Lung (tissue), 12 donors: ENCODE measurements around the gene CHAF1A. TPM values are rescaled to one million over a fixed set of nuclear protein-coding genes. Genes with fewer than 3 reads are reported as not detected.

Source experiments
- ATAC-seq: fragments of 200-7000 bp; cut with Tn5 transposase; one replicate; pipeline ENCODE4 v1.9.1; 2020; ENCODE audit warnings: moderate number of reproducible peaks; ENCODE audit not compliant: insufficient read depth, low FRiP score
- DNase-seq, 3 donors: peaks; one replicate each; pipeline ENCODE4 v3.0.0-alpha.2; 2013 to 2017
- H3K27ac ChIP-seq, 2 donors: one replicate each; pipeline ENCODE4 v1.5.1; 2013; ENCODE audit warnings: mild to moderate bottlenecking in 2 of 2, moderate library complexity in 2 of 2, control low read depth in 1 of 2, inconsistent platforms in 1 of 2, low read depth in 1 of 2, low read length in 1 of 2
- H3K27me3 ChIP-seq, 3 donors: one replicate each; pipeline ENCODE4 v1.5.1; 2013; ENCODE audit warnings: low read length in 2 of 3; ENCODE audit not compliant: control insufficient read depth in 3 of 3, insufficient read depth in 3 of 3
- H3K36me3 ChIP-seq, 4 donors: one replicate each; pipeline ENCODE4 v1.5.1; 2013; ENCODE audit warnings: low read length in 4 of 4, mild to moderate bottlenecking in 1 of 4, moderate library complexity in 1 of 4; ENCODE audit not compliant: control insufficient read depth in 4 of 4, insufficient read depth in 4 of 4
- H3K4me1 ChIP-seq, 5 donors: one replicate each; pipeline ENCODE4 v1.5.1; 2013; ENCODE audit warnings: low read length in 5 of 5, mild to moderate bottlenecking in 2 of 5, moderate library complexity in 1 of 5; ENCODE audit not compliant: control insufficient read depth in 5 of 5, insufficient read depth in 5 of 5
- H3K4me3 ChIP-seq: one replicate; pipeline ENCODE4 v1.5.1; 2013; ENCODE audit warnings: mild to moderate bottlenecking, control low read depth, moderate library complexity
- H3K9ac ChIP-seq, 2 donors: one replicate each; pipeline ENCODE4 v1.5.1; 2013; ENCODE audit warnings: low read length in 2 of 2, control low read depth in 1 of 2; ENCODE audit not compliant: insufficient read depth in 1 of 2
- H3K9me3 ChIP-seq, 4 donors: one replicate each; pipeline ENCODE4 v1.5.1; 2013; ENCODE audit warnings: low read length in 3 of 4, mild to moderate bottlenecking in 1 of 4, moderate library complexity in 1 of 4; ENCODE audit not compliant: control insufficient read depth in 4 of 4, insufficient read depth in 3 of 4
- CTCF ChIP-seq: IDR thresholded peaks from 2 replicates; pipeline ENCODE4 v1.5.1; 2012; ENCODE audit warnings: mild to moderate bottlenecking; ENCODE audit errors: control extremely low read depth, extremely low read depth
- WGBS, 2 donors: extraction: QIAGEN DNeasy Blood & Tissue Kit; methylation state at CpG; one replicate each; pipeline ENCODE4 v1.1.7; 2013; 5-methylcytosine and 5-hydroxymethylcytosine counted together
- polyA plus RNA-seq, 2 donors: library from polyadenylated mRNA; stranded (reverse); fragments of 200-250 nt; gene quantifications; one replicate each; pipeline ENCODE4 v1.2.1, GENCODE V29; 2013
- total RNA-seq, 2 donors: library from RNA; depleted of rRNA in 1 of 2; stranded (reverse); fragments of >200 nt in 1 of 2; gene quantifications; one replicate each; pipeline ENCODE4 v1.2.1, GENCODE V29; 2014 to 2021
- donor health status: control.
- donor health status: control.
- donor health status: Bipolar disorder and iron deficiency.
- donor health status: healthy.
- donor health status: DM: yes; HTN: yes; CAD: no.

CHAF1A gene
- total and polyA plus RNA-seq, 4 donors = 6.8 to 16.7 (median 8.7) TPM

GRCh38 chr19:4455719-4456475 is 53.5 kb downstream of the CHAF1A start:
- Histone ChIP-seq H3K9ac (no peak overlapping the region), H3K36me3 (peaks cover 10 to 34% (median 14%) of the 10 kb centered on the region in 4 donors), H3K4me1 (peaks cover 0 to 22% (median 7%) of the 10 kb centered on the region in 5 donors), H3K27me3 (no peaks in the 10 kb centered on the region), H3K9me3 (no peaks in the 10 kb centered on the region), H3K27ac (peak overlapping the region; percentile 18 to 70), H3K4me3 (no peak overlapping the region)
- peak; percentile 29 to 65 (median 53) for DNase-seq
- TF ChIP-seq CTCF = no peak
- 48 to 54% methylated on average over 14 to 15 of the region's 15 CpGs for WGBS, 2 donors
- no peak for ATAC-seq

DNA sequence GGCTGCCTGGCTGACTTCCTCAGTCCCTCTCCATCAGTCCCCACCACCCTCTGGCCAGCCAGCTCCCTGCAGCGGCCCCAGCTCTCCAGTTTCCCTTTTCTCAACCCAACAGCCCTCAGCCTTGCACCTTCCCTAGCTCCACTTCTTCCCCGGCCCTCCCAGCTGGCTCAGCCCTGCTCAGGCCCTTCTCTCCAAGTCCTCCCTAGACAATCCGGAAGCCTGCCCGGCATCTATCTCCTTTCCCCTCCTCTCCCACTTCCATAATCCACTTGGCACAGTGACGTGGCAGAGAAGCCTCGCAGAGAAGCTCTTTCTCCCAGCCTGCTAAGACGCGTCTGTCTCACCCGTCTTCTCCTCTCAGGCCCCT is 54.0 kb downstream of the CHAF1A start:
- DNase-seq (peak; percentile 68 to 80 (median 70)), ATAC-seq (peak; percentile 1)
- WGBS, 2 donors = 1 to 5% methylated on average over 9 of the region's 9 CpGs
- peak overlapping the region; percentile 30 for H3K4me3 ChIP-seq
- H3K4me1 ChIP-seq = peaks cover 0 to 22% (median 7%) of the 10 kb centered on the region in 5 donors
- peaks cover 10 to 30% (median 11%) of the 10 kb centered on the region in 4 donors for H3K36me3 ChIP-seq
- H3K9me3 ChIP-seq = no peaks in the 10 kb centered on the region
- peak overlapping the region; percentile 18 to 70 for H3K27ac ChIP-seq
- no peak for TF ChIP-seq CTCF
- H3K9ac ChIP-seq = peak overlapping the region; percentile 59 to 61
- H3K27me3 ChIP-seq = no peaks in the 10 kb centered on the region

DNA sequence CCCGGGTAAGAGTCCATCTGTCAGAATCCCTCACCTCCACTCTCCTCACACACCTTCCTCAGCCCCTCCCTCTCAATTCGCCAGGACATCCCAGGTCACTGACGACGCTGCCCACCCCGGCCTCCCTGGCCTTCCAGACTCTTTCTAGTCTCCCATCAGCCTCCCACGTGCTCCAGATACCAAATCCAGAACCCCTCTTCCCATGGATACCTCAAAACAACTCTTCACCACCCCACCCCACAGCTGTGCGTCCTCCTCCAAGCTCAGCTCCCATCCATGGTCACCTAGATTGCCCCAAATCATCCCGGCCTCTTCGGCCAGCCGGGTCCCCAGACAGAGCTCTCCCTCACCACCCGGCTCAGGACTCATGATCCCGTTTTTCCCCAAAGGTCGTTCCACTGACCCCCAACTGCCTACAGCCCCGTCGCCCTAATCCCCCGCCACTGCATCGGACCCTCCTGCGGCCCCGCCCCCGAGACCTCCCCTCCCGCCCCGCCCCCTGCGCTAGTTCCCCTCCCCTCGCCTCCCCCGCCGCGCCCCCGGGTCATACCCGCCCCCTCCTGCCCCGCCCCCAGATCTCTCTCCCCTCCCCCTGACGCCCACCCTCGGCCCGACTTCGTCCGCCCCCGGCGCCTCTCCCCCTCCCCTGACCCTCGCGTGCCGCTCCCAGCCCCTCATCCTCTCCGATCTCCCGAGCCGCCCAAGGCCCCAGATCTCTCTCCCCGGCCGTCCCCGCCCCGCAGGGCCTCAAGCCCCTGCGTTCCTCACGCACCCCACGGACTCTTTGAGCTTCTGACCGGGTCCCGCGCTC is 54.6 kb downstream of the CHAF1A start:
- peak; percentile 20 for ATAC-seq
- peak overlapping the region; percentile 59 to 61 for H3K9ac ChIP-seq
- peak; percentile 84 to 90 (median 87) for DNase-seq
- H3K36me3 ChIP-seq = peaks cover 7 to 26% (median 9%) of the 10 kb centered on the region in 4 donors
- no peaks in the 10 kb centered on the region for H3K27me3 ChIP-seq
- peak overlapping the region; percentile 58 for H3K4me3 ChIP-seq
- H3K4me1 ChIP-seq = peaks cover 0 to 22% (median 7%) of the 10 kb centered on the region in 5 donors
- peak overlapping the region; percentile 80 to 83 for H3K27ac ChIP-seq
- WGBS, 2 donors = 2% methylated on average over 31 to 42 of the region's 53 CpGs
- no peak for TF ChIP-seq CTCF
- H3K9me3 ChIP-seq = no peaks in the 10 kb centered on the region
